ENCODE measurements around the gene HAX1.
"Not testable (repeated sequence)": the region's sequence is repeated elsewhere in the genome, so short reads cannot be mapped to it uniquely, and the experiment has no call there.

Gene HAX1

DNA sequence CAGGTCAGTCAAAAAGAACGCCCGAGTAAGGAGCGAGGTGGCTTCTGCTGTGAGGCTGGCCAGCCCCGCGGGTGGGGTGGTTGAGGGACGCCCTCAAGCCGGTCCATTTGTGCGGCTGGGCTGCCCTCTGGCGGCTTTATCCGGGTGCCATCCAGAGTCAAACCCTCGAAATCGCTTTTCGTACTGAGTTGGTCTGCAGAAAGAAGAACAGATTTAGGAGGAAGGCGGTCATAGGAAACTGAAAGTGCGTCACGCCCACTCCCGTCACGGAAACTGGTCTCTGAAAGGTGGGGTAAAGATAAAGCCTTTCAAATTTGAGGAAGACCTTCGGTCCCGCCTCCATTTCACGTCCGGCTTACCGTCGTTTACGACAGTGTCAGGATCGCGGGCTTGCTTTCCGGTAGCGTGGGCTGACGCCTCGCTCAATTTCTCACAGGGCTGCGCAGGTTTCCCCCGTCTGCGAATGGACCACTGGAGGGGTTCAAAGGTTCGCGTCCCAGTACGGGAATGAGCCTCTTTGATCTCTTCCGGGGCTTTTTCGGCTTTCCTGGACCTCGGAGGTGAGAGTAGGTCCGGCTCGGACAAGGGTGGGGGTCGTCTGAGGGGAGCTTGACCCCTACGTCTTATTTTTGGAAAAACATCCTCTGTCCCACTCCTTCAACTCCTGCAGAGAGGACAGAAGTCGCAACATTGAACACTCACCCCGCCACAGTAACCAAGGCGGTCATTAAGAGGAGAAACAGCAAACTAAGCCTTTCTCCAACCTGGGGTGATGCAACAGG, at the start of gene HAX1:
TSS of gene HAX1 (plus strand) at position 413 of the 782 bp plus-strand sequence. CDS start at position 508, 95 bp downstream.
- TF ChIP-seq, protein P1, sequence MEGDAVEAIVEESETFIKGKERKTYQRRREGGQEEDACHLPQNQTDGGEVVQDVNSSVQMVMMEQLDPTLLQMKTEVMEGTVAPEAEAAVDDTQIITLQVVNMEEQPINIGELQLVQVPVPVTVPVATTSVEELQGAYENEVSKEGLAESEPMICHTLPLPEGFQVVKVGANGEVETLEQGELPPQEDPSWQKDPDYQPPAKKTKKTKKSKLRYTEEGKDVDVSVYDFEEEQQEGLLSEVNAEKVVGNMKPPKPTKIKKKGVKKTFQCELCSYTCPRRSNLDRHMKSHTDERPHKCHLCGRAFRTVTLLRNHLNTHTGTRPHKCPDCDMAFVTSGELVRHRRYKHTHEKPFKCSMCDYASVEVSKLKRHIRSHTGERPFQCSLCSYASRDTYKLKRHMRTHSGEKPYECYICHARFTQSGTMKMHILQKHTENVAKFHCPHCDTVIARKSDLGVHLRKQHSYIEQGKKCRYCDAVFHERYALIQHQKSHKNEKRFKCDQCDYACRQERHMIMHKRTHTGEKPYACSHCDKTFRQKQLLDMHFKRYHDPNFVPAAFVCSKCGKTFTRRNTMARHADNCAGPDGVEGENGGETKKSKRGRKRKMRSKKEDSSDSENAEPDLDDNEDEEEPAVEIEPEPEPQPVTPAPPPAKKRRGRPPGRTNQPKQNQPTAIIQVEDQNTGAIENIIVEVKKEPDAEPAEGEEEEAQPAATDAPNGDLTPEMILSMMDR (IDR thresholded peaks at IDR 0.05), result peak; percentile 74 to 78
- H3K27ac ChIP-seq, result peak within 1 kb of the TSS; percentile 90 to 92
- H3K4me3 ChIP-seq, result peak within 1 kb of the TSS; percentile 75 to 86
- peak; percentile 93 to 96 for DNase-seq
- H3K36me3 ChIP-seq, result peaks cover 32 to 64% (median 35%) of the 10 kb centered on the region in 3 donors
- intact Hi-C loops (cut with DNase I; ENCODE audit: low total_unique reads), result loop anchor here (5.0 kb wide), 2 partner anchors 60 to 75 kb away; no protein-coding TSS in a partner anchor
- no peaks in the 10 kb centered on the region for H3K27me3 ChIP-seq
- peaks cover 0 to 20% (median 15%) of the 10 kb centered on the region in 4 donors for H3K4me1 ChIP-seq
- H3K9me3 ChIP-seq, result no peaks in the 10 kb centered on the region

DNA sequence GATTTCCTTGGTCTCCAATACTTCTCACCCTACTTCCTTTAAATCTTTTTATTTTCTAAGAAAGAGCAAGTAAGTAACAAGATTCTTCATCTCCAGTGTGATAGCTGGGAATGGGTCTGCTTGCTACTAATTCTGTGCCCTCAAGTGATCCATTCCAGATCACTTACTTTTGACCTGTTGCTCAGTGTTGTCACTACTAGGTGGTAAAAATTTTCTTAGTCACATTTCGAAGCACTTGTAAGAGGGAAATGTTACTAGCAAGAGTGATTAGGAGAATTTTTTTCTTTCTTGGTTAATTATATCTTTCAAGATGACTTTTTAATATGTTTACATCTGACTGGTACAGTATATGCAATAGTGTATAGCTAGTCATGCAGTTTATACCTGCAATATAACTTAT, 49.5 kb upstream of the HAX1 start:
- DNase-seq, result no peak
- Histone ChIP-seq H3K9me3 (no peaks in the 10 kb centered on the region), H3K4me3 (peak overlapping the region in 1 of 2 donors; percentile 72), H3K27ac (peak overlapping the region in 1 of 2 donors; percentile 98), H3K4me1 (peaks cover 0 to 56% (median 36%) of the 10 kb centered on the region in 4 donors), H3K27me3 (no peaks in the 10 kb centered on the region), H3K36me3 (peaks cover 0 to 31% (median 25%) of the 10 kb centered on the region in 3 donors)
- intact Hi-C loops (cut with DNase I; ENCODE audit: low total_unique reads), result no loop called here
- TF ChIP-seq, protein P1 (IDR thresholded peaks at IDR 0.05), result no peak

DNA sequence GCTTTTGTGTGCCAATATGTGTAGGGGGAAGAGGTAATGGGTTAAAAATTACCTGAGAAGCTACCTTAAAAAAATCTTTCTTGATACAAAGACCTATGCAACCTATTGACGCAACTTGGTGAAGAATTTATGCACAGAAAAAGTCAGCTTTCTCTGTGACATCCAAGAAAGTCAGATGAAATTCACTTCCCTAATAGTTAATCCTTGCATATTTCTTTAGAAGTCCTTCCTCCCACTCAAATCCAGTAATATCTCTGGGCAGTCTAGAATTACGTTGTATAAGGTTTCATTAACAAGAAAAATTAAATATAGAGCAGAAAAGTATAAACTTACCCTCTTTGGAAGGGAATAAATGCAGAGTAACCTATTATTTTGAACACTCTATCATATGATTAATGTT, 48.8 kb upstream of the HAX1 start:
- H3K4me1 ChIP-seq, result peaks cover 0 to 49% (median 30%) of the 10 kb centered on the region in 4 donors
- intact Hi-C loops (cut with DNase I; ENCODE audit: low total_unique reads), result no loop called here
- H3K27me3 ChIP-seq, result no peaks in the 10 kb centered on the region
- TF ChIP-seq, protein P1 (IDR thresholded peaks at IDR 0.05), result no peak
- no peaks in the 10 kb centered on the region for H3K9me3 ChIP-seq
- no peak for DNase-seq
- peaks cover 6 to 36% (median 26%) of the 10 kb centered on the region in 3 donors for H3K36me3 ChIP-seq
- H3K4me3 ChIP-seq, result no peak overlapping the region
- H3K27ac ChIP-seq, result peak overlapping the region in 1 of 2 donors; percentile 13

DNA sequence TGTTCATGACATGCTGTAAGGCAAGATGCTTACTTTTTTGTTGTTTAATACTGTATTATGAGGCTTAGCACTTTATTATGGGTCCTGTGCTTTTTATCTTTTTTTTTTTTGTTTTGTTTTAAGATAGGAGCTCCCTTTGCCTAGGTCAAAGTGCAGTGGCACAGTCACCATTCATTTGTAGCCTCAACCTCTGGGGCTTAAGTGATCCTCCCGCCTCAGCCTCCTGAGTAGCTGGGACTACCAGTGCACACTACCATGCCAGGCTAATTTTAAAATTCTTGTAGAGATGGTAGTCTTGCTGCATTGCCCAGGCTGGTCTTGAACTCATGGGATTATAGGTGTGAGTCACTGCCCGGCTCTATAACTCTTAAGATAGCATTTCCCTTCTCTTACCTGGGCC, 47.1 kb upstream of the HAX1 start:
- Histone ChIP-seq H3K4me3 (no peak overlapping the region), H3K27ac (no peak overlapping the region), H3K27me3 (no peaks in the 10 kb centered on the region), H3K4me1 (peaks cover 0 to 38% (median 20%) of the 10 kb centered on the region in 4 donors), H3K36me3 (peaks cover 23 to 53% (median 44%) of the 10 kb centered on the region in 3 donors), H3K9me3 (no peaks in the 10 kb centered on the region)
- intact Hi-C loops (cut with DNase I; ENCODE audit: low total_unique reads), result no loop called here
- TF ChIP-seq, protein P1 (IDR thresholded peaks at IDR 0.05), result no peak
- DNase-seq, result no peak

DNA sequence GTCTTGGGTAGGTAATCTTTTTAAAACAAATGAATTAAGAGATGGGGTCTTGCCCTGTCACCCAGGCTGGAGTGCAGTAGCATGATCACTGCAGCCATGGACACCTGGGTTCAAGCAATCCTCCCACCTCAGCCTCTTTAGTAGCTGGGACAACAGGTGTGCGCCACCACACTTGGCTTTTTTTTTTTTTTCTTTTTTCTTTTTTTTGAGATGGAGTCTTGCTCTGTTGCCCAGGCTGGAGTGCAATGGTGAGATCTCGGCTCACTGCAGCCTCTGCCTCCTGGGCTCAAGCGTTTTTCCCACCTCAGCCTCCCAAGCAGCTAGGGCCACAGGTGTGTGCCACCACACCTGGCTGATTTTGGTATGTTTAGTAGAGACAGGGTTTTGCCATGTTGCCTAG, 41.3 kb upstream of the HAX1 start:
- H3K9me3 ChIP-seq; H3K4me3 ChIP-seq; intact Hi-C loops (cut with DNase I; ENCODE audit: low total_unique reads); H3K27ac ChIP-seq; H3K4me1 ChIP-seq; DNase-seq; H3K27me3 ChIP-seq: not testable (repeated sequence)
- peaks cover 79 to 100% (median 92%) of the 10 kb centered on the region in 3 donors for H3K36me3 ChIP-seq

DNA sequence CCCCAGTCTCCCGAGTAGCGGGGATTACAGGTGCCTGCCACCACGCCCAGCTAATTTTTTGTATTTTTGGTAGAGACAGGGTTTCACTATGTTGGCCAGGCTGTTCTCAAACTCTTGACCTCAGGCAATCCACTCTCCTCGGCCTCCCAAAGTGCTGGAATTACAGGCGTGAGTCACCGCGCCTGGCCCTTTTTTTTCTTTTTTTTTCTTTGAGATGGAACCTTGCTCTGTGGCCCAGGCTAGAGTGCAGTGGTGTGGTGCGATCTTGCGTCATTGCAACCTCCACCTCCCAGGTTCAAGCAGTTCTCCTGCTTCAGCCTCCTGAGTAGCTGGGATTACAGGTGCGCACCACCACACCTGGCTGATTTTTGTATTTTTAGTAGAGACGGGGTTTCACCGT, 39.3 kb upstream of the HAX1 start:
- H3K27me3 ChIP-seq; DNase-seq; H3K4me1 ChIP-seq; intact Hi-C loops (cut with DNase I; ENCODE audit: low total_unique reads); H3K4me3 ChIP-seq; H3K27ac ChIP-seq; H3K9me3 ChIP-seq: not testable (repeated sequence)
- peaks cover 97 to 100% (median 99%) of the 10 kb centered on the region in 3 donors for H3K36me3 ChIP-seq
